GM18870 (cell line): ENCODE data around the gene DOK3.

Source experiments
- ATAC-seq: cut with Tn5 transposase; IDR thresholded peaks from one replicate; pipeline ENCODE4 v1.9.1; 2021; ENCODE audit warnings: moderate library complexity; ENCODE audit not compliant: unreplicated experiment

DOK3 gene

GRCh38 chr5:177452688-177453638 lies 56.7 kb downstream of the DOK3 start:
- ATAC-seq = no peak
